Stomach (tissue), 4 donors: ENCODE results near the gene SOX8.

Experiments used
- CTCF ChIP-seq, 7 experiments: fragments of 450-650 bp in 4 of 7; fragments of 200-600 bp in 3 of 7; sonication (generic) in 3 of 7; IDR thresholded peaks; one replicate each; pipeline ENCODE4 v1.5.1; 2016 to 2019; ENCODE audit warnings: antibody characterized with exemption in 7 of 7, control low read depth in 2 of 7, mild to moderate bottlenecking in 1 of 7
- EP300 ChIP-seq: sonication (generic); formaldehyde crosslinking; IDR thresholded peaks from one replicate; pipeline ENCODE4 v1.6.1; 2017; ENCODE audit warnings: antibody characterized with exemption
- POLR2AphosphoS5 ChIP-seq, 3 donors: sonication (generic); formaldehyde crosslinking; IDR thresholded peaks; one replicate each; pipeline ENCODE4 v1.6.1; 2016; ENCODE audit warnings: antibody characterized with exemption in 3 of 3

DNA sequence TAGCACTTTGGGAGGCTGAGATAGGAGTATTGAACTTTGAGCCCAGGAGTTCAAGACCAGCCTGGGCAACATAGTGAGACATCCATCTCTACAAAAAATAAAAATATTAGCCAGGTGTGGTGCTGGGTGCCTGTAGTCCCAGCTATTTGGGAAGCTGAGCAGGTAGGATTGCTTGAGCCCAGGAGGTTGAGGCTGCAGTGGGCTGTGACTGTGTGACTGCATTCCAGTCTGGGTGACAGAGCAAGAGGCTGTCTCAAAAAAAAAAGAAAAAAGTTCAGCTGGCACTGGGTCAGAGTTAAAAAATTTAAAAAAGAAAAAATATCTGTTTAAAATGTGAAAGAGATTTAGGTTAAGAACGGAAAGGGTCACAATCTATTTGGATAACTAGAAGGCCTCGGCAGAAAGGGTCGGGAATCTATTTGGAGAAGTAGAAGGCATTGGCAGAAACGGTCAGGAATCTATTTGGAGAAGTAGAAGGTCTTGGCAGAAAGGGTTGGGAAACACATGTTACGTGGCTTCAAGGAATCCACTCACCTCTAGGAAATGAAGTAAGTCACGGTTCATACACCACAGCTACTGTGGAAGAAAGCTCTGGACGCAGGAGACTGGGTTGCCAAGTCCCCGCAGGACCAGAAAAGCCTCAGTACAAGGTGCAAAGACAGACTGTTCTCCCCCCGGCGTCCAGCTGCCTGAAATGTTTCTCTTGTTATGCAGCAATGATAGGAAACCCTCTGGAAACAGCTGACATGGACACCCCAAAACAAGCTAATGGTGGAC is 36.1 kb upstream of the SOX8 start:
- TF ChIP-seq POLR2AphosphoS5 (IDR thresholded peaks at IDR 0.05) (no peak), EP300 (no peak), CTCF (IDR thresholded peaks at IDR 0.05) (no peak)
